GM12878 (cell line): ENCODE data around the gene PTPRD. TPM values are rescaled to one million over a fixed set of nuclear protein-coding genes. Genes with fewer than 3 reads are reported as not detected.

Experiments used
- BCLAF1 ChIP-seq: fragments of 450-650 bp; IDR thresholded peaks from 2 replicates; pipeline ENCODE4 v1.6.1; 2017; ENCODE audit warnings: antibody characterized with exemption, mild to moderate bottlenecking, moderate library complexity
- E2F4 ChIP-seq: IDR thresholded peaks from 2 replicates; pipeline ENCODE4 v1.6.1; 2012; ENCODE audit warnings: low read depth, low read length, improper control_type of control experiment
- IRF4 ChIP-seq: IDR thresholded peaks from 2 replicates; pipeline ENCODE4 v1.6.1; 2011; ENCODE audit warnings: low read depth, low read length
- SIX5 ChIP-seq: IDR thresholded peaks from 2 replicates; pipeline ENCODE4 v1.6.1; 2011; ENCODE audit warnings: mild to moderate bottlenecking, low read depth, low read length, moderate library complexity; ENCODE audit not compliant: severe bottlenecking
- ZBTB11 ChIP-seq: fragments of 450-650 bp; formaldehyde crosslinking; IDR thresholded peaks from 2 replicates; pipeline ENCODE4 v1.5.0; 2022; ENCODE audit warnings: mild to moderate bottlenecking, missing genetic modification characterization
- polyA plus RNA-seq, 11 experiments: library from polyadenylated mRNA; depleted of rRNA in 4 of 11; unstranded in 6 of 11; stranded (reverse) in 5 of 11; fragments of >200 nt; fragmentation: Nextera tagmentation in 4 of 11; fragmentation: Illumina TruSeq in 1 of 11; extraction: Ambion mirVana in 4 of 11; extraction: Trizol in 1 of 11; gene quantifications; 1 replicate in 1 of 11; 2 replicates in 10 of 11; pipeline versions ENCODE4 v1.2.1 to v1.2.3, GENCODE V29; 2011 to 2016; ENCODE audit warnings: inconsistent platforms in 2 of 11, missing spikeins in 2 of 11, low read depth in 1 of 11
- total RNA-seq, 4 experiments: library from RNA; depleted of rRNA in 3 of 4; stranded (reverse); fragments of >200 nt in 3 of 4; fragmentation: Illumina TruSeq in 1 of 4; extraction: Trizol in 1 of 4; gene quantifications; 2 replicates each; pipeline versions ENCODE4 v1.2.1 to v1.2.3, GENCODE V29; 2013 to 2021
- TF ChIP-seq, protein P1 (sequence below): fragments of 450-650 bp; formaldehyde crosslinking; IDR thresholded peaks from 2 replicates; pipeline ENCODE4 v1.4.0; 2020; ENCODE audit warnings: mild to moderate bottlenecking, moderate library complexity

PTPRD gene
- total and polyA plus RNA-seq, 10 of the 15 experiments (the other 5 are each of a cell fraction or from before 2014, with no cell fraction given), result under 0.01 to 0.05 (median 0.01) TPM; not detected in 7

GRCh38 chr9:8331507-8332330 is 2281.1 kb downstream of the PTPRD start (continued):
- TF ChIP-seq, protein P1, sequence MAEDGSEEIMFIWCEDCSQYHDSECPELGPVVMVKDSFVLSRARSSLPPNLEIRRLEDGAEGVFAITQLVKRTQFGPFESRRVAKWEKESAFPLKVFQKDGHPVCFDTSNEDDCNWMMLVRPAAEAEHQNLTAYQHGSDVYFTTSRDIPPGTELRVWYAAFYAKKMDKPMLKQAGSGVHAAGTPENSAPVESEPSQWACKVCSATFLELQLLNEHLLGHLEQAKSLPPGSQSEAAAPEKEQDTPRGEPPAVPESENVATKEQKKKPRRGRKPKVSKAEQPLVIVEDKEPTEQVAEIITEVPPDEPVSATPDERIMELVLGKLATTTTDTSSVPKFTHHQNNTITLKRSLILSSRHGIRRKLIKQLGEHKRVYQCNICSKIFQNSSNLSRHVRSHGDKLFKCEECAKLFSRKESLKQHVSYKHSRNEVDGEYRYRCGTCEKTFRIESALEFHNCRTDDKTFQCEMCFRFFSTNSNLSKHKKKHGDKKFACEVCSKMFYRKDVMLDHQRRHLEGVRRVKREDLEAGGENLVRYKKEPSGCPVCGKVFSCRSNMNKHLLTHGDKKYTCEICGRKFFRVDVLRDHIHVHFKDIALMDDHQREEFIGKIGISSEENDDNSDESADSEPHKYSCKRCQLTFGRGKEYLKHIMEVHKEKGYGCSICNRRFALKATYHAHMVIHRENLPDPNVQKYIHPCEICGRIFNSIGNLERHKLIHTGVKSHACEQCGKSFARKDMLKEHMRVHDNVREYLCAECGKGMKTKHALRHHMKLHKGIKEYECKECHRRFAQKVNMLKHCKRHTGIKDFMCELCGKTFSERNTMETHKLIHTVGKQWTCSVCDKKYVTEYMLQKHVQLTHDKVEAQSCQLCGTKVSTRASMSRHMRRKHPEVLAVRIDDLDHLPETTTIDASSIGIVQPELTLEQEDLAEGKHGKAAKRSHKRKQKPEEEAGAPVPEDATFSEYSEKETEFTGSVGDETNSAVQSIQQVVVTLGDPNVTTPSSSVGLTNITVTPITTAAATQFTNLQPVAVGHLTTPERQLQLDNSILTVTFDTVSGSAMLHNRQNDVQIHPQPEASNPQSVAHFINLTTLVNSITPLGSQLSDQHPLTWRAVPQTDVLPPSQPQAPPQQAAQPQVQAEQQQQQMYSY (CRISPR knock-in tag), result no peak
- TF ChIP-seq BCLAF1, result no peak
- no peak for TF ChIP-seq IRF4
- no peak for TF ChIP-seq SIX5
- no peak for TF ChIP-seq E2F4
- no peak for TF ChIP-seq ZBTB11 (CRISPR knock-in tag)
